T-helper 2 cell (primary cell): Measurements from ENCODE around the gene LTA4H.

ENCODE experiments used
- DNase-seq, 5 experiments: peaks; one replicate each; pipeline versions ENCODE4 v3.0.0 to v3.0.0-alpha.2; 2012 to 2022

The LTA4H gene

DNA sequence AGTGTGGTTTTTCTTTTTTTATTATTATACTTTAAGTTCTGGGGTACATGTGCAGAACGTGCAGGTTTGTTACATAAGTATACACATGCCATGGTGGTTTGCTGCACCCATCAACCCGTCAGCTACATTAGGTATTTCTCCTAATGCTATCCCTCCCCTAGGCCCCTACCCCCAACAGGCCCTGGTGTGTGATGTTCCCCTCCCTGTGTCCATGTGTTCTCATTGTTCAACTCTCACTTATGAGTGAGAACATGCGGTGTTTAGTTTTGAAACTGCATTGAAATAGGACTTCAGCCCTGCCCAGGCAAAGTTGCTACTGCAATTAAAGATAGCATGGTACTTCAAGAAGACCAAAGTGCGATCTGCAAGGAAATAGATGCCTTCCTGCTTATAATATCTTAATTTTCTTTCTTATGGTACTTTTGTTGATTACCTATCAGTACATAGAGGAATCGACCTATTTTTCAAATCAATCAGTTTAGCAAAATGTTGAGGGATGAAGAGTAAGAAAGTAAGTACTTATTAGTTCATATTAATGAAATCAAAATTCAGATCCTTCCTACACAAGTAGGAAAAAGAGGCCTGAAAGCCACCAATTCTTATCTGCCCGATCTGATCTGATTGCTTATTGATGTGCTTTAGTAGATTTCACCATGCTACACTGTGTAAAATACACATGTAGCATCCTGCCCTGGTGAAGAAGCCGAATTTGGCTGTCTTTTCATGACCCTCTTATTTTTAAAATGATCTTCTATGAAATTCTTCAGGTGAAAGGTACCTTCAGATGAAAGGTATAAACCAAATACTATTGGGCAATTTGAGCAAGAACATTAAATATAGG is 1.6 kb downstream of the LTA4H start:
- peak in 1 of 5 experiments; percentile 43 for DNase-seq

GRCh38 chr12:96029826-96030225 is 5.6 kb downstream of the LTA4H start:
- DNase-seq = no peak

DNA sequence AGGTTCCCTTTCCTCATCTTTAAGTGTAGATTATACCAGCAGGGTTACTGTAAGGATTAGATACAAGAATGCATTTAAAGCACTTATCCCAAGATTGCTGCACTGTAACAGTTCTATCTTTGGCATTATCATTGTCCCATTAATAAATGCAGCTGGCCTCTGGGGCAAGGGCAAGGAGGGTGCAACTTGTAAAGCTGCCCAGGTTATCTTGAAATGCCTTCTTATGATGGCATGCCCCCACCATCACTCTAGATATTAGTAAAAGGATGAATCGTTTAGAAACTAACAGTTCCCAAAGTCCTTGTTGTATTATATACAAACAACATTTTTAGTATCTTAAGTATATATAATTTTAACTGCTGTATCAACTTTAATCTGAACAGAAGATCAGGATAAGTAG is 6.8 kb downstream of the LTA4H start:
- DNase-seq = no peak

DNA sequence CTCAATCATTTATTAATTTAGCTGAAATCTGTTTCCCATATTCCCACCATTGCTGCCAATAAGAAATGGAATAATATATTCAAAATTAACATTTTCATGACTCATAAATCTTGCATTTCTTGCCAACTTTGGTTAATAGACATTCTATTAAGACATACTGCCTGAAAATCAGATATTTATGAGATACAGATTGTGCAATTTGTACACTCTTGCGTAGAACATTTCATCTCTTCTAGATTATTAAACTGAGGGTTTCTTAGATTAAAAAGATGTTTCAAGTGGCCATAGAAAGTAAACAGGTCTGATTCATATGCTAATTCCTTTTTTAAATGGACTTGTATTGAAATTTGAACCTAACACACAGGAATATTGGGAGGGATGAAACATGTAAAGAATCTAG is 9.1 kb downstream of the LTA4H start:
- DNase-seq = no peak

DNA sequence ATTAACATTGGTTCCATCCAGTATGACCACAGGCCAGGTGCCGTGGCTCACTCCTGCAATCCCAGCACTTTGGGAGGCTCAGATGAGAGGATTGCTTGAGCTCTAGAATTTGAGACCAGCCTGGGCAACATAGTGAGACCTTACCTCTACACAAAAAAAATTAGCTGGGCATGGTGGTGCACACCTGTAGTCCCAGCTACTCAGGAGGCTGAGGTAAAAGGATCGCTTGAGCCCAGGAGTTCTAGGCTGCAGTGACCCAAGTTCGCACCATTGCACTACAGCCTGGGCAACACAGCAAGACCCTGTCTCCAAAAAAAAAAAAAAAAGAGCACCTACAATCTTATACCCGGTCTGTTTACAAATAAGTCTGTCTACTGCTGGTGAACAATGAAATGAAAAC is 9.9 kb downstream of the LTA4H start:
- DNase-seq = no peak

DNA sequence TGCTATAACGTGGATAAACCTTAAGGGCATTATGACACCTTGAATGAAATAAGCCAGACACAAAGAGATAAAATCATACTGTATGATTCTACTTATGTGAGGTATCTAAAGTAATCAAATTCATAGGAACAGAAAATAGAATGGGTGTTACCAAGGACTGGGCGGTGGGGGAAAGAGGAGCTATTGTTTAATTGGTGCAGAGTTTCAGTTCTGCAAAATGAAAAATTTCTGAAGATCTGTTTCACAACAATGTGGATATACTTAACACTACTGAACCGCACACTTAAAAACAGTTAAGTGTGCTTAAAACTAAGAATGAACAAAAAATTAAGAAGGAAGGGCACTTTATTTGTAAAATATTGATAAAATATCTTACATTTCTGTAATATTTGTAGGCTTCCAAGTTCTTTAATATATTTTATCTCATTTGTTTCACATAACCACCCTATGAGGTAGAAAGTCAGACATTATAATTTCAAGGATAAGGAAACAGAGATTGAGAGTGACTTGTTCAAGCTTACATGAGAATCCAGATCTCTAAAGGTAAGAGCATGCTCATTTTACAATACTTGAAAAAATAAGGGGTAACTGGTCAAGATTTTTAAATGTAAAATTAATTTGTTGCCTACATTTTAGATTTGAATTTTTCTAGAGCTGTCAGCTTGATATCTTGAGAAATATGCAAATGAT is 14.9 kb downstream of the LTA4H start:
- no peak for DNase-seq

DNA sequence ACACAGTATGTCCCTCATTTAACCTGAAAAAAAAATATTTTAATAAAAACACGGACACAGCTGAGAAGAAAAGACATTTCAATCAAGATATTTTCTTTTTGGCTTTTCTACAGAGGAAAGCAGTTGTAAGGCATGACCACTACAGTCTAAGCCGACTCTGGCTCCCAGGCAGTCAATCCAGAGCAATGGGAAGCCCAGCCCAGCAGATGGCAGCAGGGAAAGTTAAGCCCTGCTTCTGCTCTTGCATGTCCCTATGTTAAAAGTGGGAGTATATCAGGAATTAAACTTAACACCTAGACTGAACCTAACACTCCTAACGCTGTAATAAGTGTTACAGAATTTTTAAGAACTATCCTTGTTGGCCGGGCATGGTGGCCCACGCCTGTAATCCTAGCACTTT is 19.7 kb downstream of the LTA4H start:
- no peak for DNase-seq

DNA sequence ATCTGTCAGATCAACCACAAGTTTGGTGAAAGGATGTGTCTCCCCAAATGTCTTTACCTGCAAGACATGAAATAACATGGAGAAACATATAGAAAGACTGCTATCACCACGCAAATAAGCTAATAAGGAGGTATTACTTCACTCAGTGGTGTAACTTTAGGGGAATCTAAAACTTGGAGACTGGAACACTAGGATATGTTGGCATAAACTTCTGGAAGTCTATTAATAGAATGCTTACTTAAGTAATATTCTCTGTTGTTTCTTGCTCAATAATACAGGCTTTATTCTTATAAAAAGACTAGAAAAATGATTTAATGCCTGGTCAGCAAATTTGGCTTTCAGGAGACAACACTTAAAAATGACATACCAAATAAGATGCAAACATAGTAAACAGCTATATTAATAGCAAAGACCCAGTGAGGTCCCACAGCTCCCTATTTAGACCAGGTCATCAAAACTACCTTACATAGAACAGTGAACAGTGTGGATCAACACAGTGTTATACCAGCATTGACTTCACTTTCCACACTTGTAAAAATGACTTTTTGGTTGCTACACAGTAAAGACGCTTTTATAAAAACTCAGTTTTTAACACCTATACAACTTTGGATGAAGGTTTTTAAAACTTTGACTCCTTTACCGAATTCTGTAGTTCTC is 20.3 kb downstream of the LTA4H start:
- DNase-seq = no peak

DNA sequence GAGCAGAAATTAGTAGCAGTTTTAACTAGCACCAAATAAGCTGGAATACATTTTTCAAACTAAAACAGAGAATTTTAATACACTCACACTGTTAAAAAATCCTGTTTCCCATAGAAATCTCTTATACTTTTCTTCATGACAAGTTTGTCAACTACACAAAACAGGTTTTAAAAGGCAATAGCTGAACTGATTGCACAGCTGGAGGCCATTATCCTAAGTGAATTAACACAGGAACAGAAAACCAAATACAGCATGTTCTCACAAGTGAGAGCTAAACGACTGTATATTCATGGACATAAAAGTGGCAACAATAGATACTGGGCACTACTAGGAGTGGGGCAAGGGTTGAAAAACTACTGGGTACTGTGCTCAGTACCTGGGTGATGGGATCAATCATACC is 27.7 kb downstream of the LTA4H start:
- DNase-seq = no peak

DNA sequence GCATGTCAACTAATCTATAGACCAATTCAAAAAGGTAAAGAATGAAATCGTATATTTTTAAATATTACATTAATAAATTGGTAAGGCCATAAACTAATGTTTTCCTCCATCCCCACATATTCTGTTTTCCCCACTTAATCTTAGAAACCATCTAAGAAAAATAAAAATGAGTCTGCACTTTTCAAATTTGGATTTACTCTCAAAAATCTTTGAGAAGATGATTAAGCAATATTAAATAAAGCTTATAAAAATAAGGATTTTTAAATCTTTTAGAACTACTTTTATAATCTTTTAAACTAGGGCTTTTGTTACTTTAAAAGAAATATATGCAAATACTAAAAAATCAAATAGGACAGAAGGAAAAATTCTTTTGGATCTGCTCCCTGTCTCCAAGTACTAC is 28.7 kb downstream of the LTA4H start:
- DNase-seq = no peak

DNA sequence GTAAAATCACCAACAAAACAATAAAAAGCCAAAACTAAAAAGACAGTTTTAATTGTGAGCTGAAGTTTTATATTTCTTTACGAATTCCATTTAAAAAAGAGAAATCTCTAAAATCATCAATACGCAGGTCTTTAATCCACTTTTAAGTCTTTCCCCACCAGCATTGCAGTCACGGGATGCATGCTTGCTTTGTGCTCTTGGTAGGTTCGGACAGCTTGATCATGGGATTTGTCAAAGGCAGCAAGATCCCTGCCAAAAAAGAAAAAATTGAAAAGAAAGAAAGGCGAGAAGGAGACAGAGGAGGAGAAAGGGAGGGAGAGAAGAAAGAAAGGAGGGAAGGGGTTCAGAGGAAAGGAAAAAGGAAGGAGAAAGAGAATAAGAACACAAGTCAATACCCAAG is 34.5 kb downstream of the LTA4H start:
- DNase-seq = no peak

GRCh38 chr12:95999484-95999883 is 35.9 kb downstream of the LTA4H start:
- DNase-seq = no peak

DNA sequence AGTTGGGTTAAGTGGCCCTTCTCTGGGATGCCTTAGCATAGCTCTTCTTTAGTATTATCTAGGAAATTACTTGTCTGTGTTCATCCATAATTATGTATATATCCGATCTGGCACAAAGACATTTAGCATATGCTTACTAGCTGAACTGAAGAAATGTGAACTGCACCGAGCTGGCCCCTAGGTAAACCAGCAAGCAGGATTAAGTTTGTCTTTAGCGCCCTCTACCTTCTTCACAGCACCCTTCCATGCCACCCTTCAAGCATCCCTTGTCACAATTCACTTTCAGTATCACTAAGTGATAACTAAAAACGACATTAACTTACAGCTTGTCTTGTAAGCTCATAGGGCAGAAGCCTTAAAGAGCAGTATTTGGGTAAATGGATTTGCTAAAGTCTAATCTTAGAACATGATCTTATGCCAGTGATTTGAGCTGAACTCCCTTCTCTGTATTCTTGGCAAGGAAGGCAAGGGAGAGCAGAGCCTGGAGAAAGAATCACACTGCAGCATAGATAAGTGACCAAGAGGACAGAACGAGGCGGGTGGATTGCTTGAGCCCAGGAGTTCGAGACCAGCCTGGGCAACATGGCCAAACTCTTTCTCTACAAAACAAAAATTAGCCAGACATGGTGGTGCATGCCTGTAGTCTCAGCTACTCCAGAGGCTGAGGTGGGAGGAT is 36.6 kb downstream of the LTA4H start:
- peak in 3 of 5 experiments; percentile 9 to 90 (median 29) for DNase-seq

DNA sequence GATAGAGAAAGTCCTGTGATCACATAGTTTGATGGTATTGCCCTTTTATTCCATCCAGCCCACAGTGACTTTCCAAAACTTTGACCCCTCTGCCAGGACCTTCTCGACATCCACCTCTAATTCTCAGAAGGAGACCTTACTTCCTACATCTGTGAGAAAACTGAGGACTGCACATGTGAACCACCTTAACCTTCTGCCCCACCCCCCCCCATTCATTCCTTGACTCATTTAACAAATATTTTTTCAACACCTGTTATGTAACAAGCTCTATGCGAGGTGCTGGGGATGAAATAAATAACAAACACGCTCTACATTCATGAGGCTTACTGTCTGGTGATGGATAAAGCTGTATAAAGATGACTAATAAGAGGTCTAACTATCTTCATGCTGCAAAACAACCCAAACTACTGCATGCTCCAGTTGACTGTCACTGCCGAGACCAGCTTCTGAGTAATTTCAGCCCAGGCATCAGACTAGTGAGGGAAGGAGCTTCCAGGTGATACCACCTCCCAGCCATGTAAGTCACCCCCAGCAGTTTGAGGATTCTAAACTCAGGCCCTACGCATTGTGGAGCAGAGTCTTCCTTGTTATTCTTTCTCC is 37.4 kb downstream of the LTA4H start:
- DNase-seq = peak in 1 of 5 experiments; percentile 47

GRCh38 chr12:95997276-95997675 is 38.1 kb downstream of the LTA4H start:
- DNase-seq = no peak

DNA sequence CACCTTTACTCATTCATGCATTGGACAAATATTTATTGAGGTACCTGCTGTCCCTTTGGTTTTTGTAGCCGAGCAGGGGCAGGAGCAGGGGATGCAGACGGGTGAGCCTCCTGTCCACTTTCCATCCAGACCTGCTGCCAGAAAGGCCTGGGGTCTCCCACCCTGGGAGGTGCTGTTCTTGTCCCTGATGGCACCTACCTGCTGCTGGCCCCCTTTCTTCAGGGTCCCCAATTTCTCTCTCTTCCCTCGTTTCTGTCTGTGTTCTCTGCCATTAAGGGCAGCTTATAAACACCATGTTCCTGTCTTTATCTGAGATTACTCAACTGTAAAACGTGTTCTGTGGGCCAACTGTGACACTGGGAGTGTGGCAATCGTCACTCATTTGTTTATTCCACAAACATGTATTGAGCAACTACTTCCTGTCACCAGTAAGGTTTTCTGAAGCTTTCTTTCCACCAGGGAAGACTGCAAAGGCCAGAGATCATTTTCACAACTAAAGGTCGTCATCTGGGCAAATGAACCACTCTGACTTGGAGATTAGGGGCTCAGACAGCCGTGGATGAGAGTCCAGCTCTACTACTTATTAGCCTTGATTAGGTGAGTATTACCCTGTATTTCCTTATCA is 39.2 kb downstream of the LTA4H start, which contains the start of gene HAL:
Gene HAL, minus strand, starts transcription at position 311 of the 625 bp plus-strand sequence. CDS start 434 bp downstream, outside the sequence.
- peak in 1 of 5 experiments; percentile 27 for DNase-seq

- DNase-seq = no peak
These were observed 40.0 kb downstream of the LTA4H start for GRCh38 chr12:95995238-95996031.

GRCh38 chr12:95994476-95994875 is 40.9 kb downstream of the LTA4H start:
- no peak for DNase-seq

GRCh38 chr12:95993907-95994306 is 41.5 kb downstream of the LTA4H start:
- no peak for DNase-seq

DNA sequence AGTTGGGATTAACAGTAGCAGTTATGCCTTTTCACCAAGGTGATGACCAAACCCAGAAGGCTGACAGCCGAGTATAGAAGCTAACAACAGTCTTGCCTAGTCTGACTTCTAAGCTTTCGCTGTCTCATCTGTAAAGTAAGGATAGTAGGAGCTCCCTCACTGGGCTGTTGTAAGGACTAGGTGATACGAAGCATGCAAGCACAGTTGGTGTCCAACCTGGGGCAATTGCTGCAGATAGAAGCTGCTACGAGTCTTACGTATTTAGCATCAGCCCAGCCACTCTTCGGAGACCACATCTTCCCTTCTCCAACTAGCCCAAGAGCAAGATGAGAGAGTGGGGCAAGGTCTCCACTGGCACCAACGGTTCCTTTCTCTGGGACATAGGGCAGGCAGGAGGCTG is 45.3 kb downstream of the LTA4H start:
- DNase-seq = no peak

DNA sequence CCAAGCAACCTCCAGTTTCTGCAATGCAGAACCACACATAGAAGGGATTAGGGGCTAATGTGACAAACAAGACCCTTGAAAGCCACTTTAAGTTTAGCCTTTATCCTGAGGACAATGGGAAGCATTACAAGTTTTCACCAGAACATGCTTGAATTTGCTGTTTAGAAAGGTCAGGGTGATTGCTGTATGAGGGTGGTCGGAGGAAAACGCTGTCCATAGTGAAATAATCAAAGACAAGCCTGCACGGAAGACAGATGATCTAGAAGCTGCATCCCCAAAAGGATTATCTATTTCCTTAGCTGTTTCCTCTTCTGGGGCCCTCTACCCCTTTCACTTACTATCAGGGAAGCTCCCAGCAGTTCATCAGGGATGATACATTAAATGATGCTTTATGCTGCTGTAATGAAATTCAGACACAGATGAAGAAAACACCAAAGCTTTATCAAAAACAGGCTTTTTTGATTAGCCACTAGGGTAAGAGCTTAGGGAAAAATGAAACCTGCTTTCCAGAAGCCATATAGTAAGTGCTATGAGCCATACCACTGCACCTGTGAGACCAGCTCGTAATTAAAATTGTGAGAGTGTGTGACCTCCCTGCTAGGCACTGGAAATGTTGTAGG is 45.8 kb downstream of the LTA4H start:
- DNase-seq = no peak
